Esophagus muscularis mucosa (tissue), 4 donors: ENCODE data around the gene CEMIP2. TPM values are rescaled to one million over a fixed set of nuclear protein-coding genes. Genes with fewer than 3 reads are reported as not detected.

Experiments used
- DNase-seq: peaks from one replicate; pipeline ENCODE4 v3.0.0-alpha.2; 2017; ENCODE audit errors: extremely low spot score
- H3K27ac ChIP-seq, 4 donors: fragments of 200-600 bp; sonication (generic); replicated peaks in 1 of 4; 1 replicate in 3 of 4; 2 replicates in 1 of 4; pipeline ENCODE4 v1.5.1; 2016 to 2019; ENCODE audit warnings: mild to moderate bottlenecking in 1 of 4
- H3K27me3 ChIP-seq, 4 donors: fragments of 200-600 bp; sonication (generic); one replicate each; pipeline versions ENCODE4 v1.5.1 to v1.6.0; 2016 to 2019
- H3K36me3 ChIP-seq, 4 donors: fragments of 200-600 bp; sonication (generic); one replicate each; pipeline ENCODE4 v1.5.1; 2016 to 2019
- H3K4me1 ChIP-seq, 4 donors: fragments of 200-600 bp; sonication (generic); one replicate each; pipeline ENCODE4 v1.5.1; 2016 to 2019
- H3K4me3 ChIP-seq, 4 donors: fragments of 200-600 bp; sonication (generic); 1 replicate in 2 of 4; 2 replicates in 2 of 4; pipeline ENCODE4 v1.5.1; 2016 to 2019; ENCODE audit warnings: mild to moderate bottlenecking in 4 of 4, moderate library complexity in 1 of 4
- H3K9me3 ChIP-seq, 4 donors: fragments of 200-600 bp; sonication (generic); 1 replicate in 3 of 4; 2 replicates in 1 of 4; pipeline ENCODE4 v1.5.1; 2016 to 2019
- EP300 ChIP-seq: sonication (generic); formaldehyde crosslinking; IDR thresholded peaks from one replicate; pipeline ENCODE4 v1.6.1; 2017; ENCODE audit warnings: antibody characterized with exemption
- POLR2A ChIP-seq: fragments of 450-650 bp; IDR thresholded peaks from one replicate; pipeline ENCODE4 v1.6.1; 2017; ENCODE audit warnings: antibody characterized with exemption, moderate library complexity, mild to moderate bottlenecking, low read depth
- POLR2AphosphoS5 ChIP-seq, 2 donors: sonication (generic); formaldehyde crosslinking; IDR thresholded peaks; one replicate each; pipeline ENCODE4 v1.6.1; 2017; ENCODE audit warnings: antibody characterized with exemption in 2 of 2
- WGBS: methylation state at CpG from one replicate; pipeline ENCODE4 v1.1.5; 2018; 5-methylcytosine and 5-hydroxymethylcytosine counted together
- intact Hi-C: fragments of 100-400 bp; cut with DNase I; formaldehyde crosslinking; loops from one replicate; pipeline ENCODE4 v1.15.1; 2023
- total RNA-seq, 4 donors: library from RNA; depleted of rRNA; stranded (reverse); fragments of >200 nt; gene quantifications; one replicate each; pipeline versions ENCODE4 v1.1.0 to v1.2.1, GENCODE V29; 2016
- TF ChIP-seq, protein P1 (sequence below), 3 experiments: fragments of 200-600 bp in 2 of 3; fragments of 450-650 bp in 1 of 3; sonication (generic) in 2 of 3; IDR thresholded peaks; one replicate each; pipeline ENCODE4 v1.5.1; 2017 to 2019; ENCODE audit warnings: antibody characterized with exemption in 3 of 3, mild to moderate bottlenecking in 2 of 3, moderate library complexity in 1 of 3

CEMIP2 gene
- total RNA-seq, 4 donors from 2014 or later, result 18.5 to 144 (median 26.8) TPM

DNA sequence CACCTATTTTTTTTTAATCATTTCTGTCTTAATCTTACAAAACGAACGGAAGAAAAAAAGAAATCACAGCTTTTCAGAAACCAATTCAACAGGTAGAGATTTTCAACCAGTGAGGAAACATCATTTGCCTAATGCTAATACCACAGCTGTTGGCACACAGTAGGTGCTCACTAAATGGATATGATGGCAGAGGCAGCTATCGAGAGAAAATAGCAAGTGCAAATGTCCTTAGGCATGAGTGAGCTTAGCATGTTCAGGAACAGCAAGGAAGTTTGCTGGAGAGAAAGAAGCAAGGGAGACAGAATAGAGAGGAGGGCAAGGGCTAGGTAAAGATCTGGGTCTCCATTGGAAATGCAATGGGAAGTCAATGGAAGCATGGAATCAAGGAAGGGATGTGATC, 49.2 kb downstream of the CEMIP2 start:
- intact Hi-C loops, result no loop called here
- H3K36me3 ChIP-seq, result peaks cover 6 to 35% (median 18%) of the 10 kb centered on the region in 4 donors
- 94% methylated on average over 3 of the region's 3 CpGs for WGBS

DNA sequence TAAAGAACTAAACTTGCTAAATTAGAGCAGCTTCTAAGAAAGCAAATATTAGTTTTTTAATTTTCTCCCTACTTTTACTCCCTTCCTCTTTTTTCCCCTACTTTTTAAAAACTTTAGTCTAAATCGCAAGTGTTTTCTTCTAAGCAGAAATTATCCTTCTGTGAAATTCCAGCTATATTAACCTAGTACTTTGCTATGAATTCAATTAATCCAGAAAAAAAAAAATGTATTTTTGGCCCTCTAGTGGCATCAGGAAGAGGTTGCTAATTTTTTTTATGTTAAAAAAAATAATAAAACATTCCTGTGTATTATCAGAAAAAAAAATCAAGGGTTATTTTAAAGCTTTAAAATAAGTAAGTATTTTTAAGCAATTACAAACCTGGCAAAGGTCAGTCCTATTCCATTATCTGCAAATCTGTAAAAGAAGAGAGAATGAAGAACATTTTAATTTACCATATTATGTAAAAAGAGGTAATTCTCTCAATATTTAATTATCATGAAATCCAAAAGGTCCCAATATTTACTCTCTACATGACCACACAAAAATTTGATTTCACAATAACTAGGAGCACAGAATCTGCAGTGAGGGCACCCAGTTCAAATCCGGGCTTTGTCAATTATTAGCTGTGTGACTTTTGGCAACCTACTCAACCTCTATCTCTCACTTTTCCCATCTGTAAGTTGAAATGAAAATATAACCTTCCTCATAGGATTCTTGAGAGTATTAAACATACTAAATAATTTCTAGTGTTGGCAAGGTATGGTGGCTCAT, 52.0 kb downstream of the CEMIP2 start:
- 93% methylated on average over 2 of the region's 2 CpGs for WGBS
- Histone ChIP-seq H3K27me3 (no peaks in the 10 kb centered on the region), H3K36me3 (peaks cover 9 to 39% (median 25%) of the 10 kb centered on the region in 4 donors), H3K9me3 (no peaks in the 10 kb centered on the region), H3K4me3 (no peak overlapping the region), H3K4me1 (peaks cover 0 to 19% (median 13%) of the 10 kb centered on the region in 4 donors), H3K27ac (no peak overlapping the region)
- no peak for TF ChIP-seq POLR2AphosphoS5 (IDR thresholded peaks at IDR 0.05)
- TF ChIP-seq, protein P1, sequence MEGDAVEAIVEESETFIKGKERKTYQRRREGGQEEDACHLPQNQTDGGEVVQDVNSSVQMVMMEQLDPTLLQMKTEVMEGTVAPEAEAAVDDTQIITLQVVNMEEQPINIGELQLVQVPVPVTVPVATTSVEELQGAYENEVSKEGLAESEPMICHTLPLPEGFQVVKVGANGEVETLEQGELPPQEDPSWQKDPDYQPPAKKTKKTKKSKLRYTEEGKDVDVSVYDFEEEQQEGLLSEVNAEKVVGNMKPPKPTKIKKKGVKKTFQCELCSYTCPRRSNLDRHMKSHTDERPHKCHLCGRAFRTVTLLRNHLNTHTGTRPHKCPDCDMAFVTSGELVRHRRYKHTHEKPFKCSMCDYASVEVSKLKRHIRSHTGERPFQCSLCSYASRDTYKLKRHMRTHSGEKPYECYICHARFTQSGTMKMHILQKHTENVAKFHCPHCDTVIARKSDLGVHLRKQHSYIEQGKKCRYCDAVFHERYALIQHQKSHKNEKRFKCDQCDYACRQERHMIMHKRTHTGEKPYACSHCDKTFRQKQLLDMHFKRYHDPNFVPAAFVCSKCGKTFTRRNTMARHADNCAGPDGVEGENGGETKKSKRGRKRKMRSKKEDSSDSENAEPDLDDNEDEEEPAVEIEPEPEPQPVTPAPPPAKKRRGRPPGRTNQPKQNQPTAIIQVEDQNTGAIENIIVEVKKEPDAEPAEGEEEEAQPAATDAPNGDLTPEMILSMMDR (IDR thresholded peaks at IDR 0.05), result peak; percentile 16 to 49 (median 31)
- TF ChIP-seq EP300, result no peak
- DNase-seq, result no peak
- intact Hi-C loops, result no loop called here

More for the DNA sequence above, 49.2 kb downstream of the CEMIP2 start:
- no peaks in the 10 kb centered on the region for H3K9me3 ChIP-seq
- peaks cover 0 to 19% (median 13%) of the 10 kb centered on the region in 4 donors for H3K4me1 ChIP-seq
- no peaks in the 10 kb centered on the region for H3K27me3 ChIP-seq
- no peak overlapping the region for H3K4me3 ChIP-seq
- no peak for TF ChIP-seq POLR2AphosphoS5 (IDR thresholded peaks at IDR 0.05)
- TF ChIP-seq EP300, result no peak
- TF ChIP-seq, protein P1 (IDR thresholded peaks at IDR 0.05), result no peak
- TF ChIP-seq POLR2A, result no peak
- DNase-seq, result no peak
- peak overlapping the region in 2 of 4 donors; percentile 30 to 52 for H3K27ac ChIP-seq

DNA sequence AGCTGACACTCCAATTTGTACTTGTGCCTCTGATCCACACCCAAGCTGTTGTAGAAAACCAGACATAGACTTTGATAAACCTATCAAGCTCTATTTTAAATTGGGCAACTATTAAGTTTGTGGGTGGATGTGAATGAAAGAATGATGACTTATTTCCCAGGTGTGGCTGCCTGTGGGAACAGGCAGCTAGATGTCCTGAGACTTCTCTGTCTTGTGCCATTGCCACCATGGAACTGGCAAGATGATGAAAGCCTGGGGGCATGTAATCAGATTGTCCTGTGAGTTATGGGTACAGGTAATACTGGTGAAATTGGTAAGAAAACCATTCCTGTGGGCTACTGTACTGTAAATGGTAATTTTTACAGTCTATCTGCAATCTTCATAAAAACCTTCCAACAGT, 57.5 kb downstream of the CEMIP2 start:
- Histone ChIP-seq H3K27me3 (no peaks in the 10 kb centered on the region), H3K27ac (no peak overlapping the region), H3K4me3 (no peak overlapping the region), H3K36me3 (peaks cover 23 to 74% (median 51%) of the 10 kb centered on the region in 4 donors), H3K4me1 (peaks cover 0 to 2% (median 0%) of the 10 kb centered on the region in 4 donors), H3K9me3 (no peaks in the 10 kb centered on the region)
- DNase-seq, result no peak
- intact Hi-C loops, result no loop called here
- TF ChIP-seq, protein P1 (IDR thresholded peaks at IDR 0.05), result no peak
- no peak for TF ChIP-seq POLR2A
- no peak for TF ChIP-seq EP300
- TF ChIP-seq POLR2AphosphoS5 (IDR thresholded peaks at IDR 0.05), result no peak

DNA sequence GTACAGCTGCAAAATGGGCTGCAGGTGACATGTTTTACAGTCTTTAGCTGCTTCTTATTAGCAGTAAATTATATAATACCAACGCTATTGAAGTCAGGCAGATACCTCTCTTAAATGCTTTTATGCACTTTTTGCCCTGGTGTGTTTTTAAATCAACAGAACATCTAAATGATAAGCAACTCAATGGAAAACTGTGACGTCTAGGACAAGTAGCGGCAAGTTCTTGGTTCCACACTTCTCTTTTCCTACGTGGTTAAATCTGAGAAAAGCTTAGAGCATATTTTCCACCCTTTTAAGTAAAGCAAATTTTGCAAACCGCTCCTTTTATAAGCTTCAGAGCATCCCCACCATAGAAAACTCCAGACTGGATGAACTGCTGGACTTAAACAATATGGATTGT, 58.1 kb downstream of the CEMIP2 start:
- Histone ChIP-seq H3K4me1 (peaks cover 0 to 7% (median 2%) of the 10 kb centered on the region in 4 donors), H3K4me3 (no peak overlapping the region), H3K27ac (no peak overlapping the region), H3K9me3 (no peaks in the 10 kb centered on the region), H3K36me3 (peaks cover 23 to 74% (median 51%) of the 10 kb centered on the region in 4 donors), H3K27me3 (no peaks in the 10 kb centered on the region)
- no peak for DNase-seq
- TF ChIP-seq, protein P1 (IDR thresholded peaks at IDR 0.05), result no peak
- TF ChIP-seq POLR2A (no peak), POLR2AphosphoS5 (IDR thresholded peaks at IDR 0.05) (no peak), EP300 (no peak)
- intact Hi-C loops, result no loop called here
- WGBS, result 94% methylated on average over 5 of the region's 5 CpGs
